HG03469 (cell line): ENCODE results near the gene OSBPL3.
"Not testable (repeated sequence)": the region's sequence is repeated elsewhere in the genome, so short reads cannot be mapped to it uniquely, and the experiment has no call there.

Experiments
- ATAC-seq: cut with Tn5 transposase; IDR thresholded peaks from one replicate; pipeline ENCODE4 v1.9.1; 2021; ENCODE audit warnings: mild to moderate bottlenecking, moderate library complexity, moderate number of reproducible peaks; ENCODE audit not compliant: unreplicated experiment

OSBPL3 gene

DNA sequence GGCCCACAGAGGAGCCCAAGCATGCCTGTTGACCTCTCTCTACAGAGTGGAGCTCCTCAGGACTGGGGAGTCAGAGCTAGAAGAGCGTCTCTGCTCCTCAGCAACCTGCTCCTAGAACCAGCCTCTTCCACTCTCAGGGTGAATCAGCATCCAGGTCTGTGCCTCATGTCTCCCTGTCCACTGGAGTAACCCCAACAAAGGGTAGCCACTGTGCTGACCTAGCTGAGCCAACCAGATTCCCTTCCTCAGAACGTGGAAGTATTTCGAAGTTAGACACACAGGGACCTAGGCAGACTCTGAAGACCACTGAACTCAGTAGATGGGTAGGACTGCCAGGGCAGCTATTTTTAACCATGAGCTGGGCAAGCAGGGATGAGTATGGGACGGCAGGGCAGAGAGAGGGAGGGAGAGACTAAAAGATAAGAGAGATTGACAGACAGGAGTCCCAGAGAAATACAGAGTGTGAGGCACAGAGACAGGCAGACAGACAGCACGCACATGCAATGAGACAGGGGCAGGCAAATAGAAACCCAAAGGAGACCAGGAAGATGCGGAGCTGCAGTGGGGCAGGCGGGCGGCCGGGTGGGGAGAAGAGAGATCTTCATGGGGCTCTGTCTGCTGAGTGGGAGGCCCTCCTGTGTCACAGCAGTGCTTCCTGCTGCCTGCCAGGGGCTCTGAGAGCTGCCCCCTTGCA is 56.7 kb downstream of the OSBPL3 start:
- ATAC-seq, result no peak

DNA sequence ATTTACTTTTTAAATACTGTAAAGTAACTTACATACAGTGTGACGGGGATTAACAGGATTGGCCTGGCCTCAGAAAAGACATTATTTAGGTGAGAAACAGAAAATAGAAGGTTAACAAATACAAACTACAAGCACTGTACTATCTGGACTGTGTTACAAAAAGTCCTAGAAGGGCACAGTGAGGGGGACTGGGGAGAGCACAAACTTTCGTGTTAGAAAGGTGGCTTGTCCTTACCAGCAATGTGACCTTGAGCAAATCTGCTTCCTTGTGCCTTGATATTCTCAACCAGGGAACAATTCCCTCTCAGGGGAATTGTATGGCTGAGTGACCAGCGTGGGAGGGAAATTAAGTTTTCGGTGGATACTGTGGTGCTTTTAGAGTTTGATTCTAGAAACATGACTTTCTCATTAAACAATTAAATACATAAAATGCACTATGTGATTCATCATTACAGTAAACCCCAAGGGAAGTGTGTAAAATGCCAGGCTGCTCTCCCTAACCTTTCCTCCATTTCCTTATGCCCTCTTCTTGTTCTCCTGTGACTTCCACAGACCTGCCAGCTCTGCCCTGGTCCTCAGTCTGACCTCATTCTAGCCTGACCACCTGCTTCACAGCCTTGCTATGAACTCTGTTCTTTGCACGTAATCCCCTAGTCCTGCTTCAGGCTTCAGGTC is 57.7 kb downstream of the OSBPL3 start:
- no peak for ATAC-seq

DNA sequence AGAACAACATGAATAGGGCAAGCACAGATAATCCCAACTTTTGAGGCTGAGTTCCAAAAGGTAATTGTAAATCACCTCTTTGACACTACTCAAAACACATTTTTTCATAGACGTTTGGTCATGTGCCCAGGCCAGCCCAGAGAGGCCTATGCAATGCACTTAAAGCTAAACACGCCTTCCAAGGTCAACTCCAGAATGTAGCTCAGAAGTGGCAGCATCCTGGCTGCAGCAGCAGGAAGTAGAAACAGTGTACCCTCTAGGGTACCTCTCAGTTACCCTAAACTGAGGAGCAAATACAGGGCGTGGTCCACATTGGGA is 58.7 kb downstream of the OSBPL3 start:
- no peak for ATAC-seq

DNA sequence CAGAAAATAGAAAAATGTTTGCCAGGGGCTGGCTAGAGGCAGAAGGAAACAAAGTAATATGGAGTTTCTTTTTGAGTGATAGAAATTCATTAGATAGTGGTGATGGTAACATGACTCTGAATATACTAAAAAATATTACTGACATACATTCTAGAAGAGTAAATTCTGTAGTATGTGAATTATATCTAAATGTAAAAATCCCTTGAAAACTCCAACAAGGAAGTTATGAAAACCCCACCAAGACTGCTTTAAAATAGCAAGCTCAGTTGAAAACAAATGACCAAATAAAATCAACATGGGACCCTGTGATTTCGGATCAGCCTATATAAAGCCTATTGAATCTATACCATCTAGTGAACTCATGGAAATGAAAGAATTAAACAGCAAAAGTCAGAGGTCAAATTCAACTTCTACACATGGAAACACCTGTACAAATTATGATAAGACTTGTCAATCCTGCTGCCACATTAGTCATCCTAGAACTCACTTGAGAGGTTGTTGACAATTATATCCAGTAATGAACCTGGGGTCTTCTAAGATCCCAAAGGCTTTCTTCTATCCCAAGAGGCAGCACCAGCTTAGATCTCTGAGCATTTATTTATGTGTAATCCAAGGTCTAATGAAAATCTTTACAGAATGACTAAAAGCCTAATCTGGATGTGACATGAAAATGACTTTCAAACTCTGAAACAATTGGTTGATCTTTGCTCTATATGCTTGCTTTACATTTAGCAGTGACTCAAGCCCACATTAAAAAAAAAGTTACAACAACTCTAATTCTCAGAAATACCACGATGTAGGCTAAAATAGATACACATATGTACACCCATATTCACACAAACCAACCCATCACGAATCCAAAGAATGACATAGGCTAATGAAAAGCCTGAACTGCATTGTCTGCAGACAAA is 59.3 kb downstream of the OSBPL3 start:
- ATAC-seq, result no peak

DNA sequence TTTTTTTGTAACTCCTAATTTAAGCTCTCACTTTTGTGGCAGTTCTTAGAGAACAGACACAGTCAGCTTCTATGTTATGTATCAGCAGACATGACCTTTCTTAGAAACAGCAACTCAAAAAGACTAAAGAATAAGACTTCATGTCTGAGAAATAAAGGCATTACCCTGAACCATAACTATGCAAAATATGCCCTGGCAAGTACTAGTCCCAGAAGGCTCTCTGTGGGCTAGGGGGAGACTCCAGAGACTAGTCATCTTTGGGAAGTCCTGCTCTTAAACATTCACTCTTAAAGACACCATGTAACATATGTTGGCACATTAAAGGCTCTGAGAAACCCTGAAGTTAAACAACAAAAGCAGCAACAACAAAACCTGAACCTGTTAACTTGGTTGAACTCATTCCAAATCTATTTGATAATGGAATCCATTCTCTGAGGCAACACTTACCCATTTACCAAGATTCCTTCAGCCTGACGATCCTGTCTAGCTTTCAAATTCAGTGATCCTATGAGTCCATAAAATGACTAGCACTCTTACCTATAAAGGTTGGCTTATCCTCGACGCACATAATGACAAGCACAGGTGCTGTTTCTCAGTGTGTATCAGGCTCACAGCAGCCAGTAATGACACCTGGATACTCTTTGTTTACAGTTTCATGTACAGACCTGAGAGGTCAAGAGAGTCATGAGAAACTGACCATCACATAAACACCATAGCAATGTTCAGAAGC is 62.3 kb downstream of the OSBPL3 start:
- no peak for ATAC-seq

DNA sequence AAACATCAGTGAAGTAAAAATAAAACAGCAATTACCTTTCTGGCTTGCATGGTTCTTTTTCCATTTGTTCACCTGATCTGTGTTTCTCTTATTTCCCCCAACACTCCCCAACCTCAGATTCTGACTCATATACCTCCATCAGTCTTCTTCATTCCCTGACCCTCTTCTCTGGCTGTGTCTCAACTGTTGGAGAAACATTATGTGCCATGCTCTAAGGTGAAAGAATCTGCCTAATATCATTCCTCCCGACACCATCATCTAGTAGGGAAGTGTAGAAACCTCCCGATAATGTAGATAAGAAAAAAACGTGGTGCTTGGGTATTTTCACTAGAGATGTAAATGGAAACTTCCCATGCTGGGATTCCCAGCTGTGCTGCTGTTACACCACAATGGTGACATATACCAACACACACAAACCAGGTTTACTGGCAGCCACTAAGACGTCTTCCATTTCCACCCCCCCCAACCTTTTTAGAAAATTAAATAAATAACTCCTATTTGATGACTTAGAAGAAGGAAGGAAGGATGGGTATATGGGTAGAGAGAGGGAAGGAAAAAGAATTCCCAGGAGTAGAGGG is 63.4 kb downstream of the OSBPL3 start:
- ATAC-seq, result no peak

DNA sequence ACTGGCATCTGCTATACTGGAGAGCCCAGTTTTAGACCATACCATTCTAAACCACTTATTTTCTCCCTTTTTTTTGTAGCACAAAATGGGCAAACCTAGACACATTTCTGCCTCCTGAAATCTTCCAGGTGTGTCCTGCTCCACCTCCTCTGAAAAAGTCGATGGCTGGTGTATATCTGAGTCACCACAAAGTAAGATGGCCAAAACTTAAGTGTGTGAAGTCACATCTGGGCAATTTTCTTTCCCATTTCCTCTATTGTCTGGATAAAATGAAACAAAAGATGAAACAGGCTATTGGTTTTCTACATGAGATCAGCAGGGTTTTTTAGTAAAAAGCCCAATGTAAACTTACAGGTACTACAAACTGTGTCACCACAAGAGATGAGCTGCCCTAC is 65.5 kb downstream of the OSBPL3 start:
- ATAC-seq, result no peak

DNA sequence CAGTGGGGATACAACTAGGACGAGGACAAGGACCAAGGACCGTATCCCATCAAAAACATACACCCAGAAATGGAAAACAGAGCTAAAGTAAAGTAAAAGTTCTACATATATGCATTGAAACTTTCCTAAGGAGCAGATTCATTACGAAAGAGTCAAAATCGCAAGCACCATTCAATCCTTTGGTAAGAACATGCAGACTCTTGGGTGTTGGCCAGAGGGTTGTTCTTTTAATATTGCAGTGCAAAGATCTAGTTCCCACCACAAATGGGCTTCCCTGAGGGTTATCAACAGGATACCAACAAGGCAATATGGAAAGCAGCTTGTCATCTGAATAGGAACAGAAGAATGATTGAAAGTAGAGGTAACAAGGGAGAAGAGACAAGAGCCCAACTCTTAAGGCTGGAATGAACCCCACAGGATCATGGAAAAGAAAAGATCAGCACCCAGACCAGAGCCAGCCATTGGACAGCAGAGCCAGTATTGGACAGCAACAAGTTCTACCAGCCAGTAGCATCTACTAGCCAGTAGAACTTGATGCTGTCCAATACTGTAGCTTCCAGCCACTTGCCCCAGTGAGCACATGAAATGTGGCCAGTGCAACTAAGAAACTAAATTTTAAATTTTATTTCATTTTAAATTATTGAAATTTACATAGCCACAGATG is 66.0 kb downstream of the OSBPL3 start:
- ATAC-seq, result no peak

DNA sequence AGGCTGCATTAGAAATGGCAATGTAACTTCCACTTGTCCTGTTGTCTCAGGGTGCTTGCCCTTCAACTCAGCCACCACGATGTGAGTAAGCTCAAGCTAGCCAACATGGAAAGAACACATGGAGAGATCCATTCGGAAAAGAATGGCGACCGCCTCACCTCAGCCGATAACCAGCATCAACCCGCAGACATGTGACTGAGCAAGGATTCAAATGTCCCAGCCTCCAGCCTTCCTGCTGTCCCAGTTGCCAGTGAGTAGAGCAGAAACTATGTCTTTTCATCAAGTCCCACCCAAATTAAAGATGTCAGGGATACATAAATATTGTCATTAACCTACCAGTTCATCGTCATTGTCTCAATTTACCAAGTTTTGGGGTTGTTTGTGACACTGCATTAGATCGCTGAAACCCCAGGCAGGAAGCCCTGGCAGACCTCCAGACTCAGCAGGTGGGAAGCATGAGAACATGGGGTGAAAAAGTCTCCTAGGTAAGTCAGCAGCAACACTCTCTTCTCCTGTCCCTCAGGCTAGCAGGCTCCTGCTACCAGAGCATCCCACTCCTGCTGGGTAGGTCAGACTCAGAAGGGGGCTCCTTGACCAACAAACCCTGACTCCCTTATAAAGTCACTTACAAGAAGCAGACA is 67.0 kb downstream of the OSBPL3 start:
- ATAC-seq, result no peak

DNA sequence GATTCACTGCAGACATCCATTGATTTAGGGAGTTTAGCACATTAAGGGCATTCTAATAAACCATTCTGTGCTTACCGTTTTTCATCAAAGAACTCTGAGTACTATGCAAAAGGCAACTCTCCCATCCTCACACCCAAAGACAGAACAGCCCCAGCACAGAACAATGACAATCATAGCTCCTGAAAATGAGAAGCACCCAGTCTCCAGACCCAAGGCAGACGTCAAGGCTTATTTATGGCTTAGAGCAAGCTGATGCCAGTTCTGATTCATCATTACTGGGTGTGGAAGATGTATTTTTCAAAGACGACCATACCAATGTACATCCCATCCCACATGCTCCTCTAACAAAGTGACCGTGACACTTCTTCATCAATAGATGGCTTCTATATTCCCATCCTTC is 67.6 kb downstream of the OSBPL3 start:
- no peak for ATAC-seq

DNA sequence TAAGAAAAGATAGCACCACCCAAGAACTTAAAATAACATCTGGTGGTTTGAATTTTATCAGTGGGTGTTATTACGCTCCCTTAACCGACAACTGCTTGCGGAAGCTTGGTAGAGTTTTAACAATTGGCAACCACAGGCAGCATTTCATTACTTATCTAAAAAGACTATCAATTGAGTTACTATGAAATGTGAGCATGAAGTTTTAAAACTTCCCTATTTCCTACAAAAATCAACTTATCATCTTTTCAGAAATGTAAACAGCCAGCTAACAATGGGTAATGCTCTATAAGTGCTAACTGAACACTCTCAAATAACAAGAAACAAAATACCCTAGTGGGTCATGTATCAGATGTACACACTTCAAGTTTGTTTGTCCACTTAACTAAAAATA is 68.8 kb downstream of the OSBPL3 start:
- ATAC-seq, result no peak

DNA sequence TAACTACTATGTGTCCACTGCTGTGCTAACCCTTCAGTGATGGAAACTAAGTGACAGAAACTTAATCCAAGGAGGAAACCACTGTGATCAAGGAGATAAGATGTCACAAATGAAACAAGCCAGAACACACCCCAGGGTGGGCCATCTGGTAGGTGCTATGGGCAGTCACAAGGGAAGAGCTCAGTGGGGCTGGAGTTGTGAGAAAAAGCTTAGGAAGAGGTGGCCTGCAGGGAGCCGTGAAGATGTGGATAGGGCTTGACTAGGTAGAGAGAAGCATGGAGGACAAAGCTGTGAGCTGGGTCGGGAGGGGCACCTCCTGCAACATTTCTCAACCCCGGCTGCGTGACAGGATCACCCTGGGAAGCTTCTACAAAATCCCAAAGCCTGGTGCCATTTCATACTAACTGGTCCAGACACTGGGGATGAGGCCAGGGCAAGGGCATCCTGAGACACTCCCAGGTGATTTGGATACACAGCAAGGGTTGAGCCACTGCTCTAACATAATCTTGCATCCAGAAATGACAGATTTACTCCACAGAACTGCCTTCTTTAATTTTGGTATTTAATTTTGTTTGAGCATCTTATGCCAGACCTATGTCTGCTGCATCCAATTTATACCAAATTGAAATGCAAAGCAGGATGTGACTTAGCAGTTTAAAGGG is 69.3 kb downstream of the OSBPL3 start:
- ATAC-seq, result no peak

DNA sequence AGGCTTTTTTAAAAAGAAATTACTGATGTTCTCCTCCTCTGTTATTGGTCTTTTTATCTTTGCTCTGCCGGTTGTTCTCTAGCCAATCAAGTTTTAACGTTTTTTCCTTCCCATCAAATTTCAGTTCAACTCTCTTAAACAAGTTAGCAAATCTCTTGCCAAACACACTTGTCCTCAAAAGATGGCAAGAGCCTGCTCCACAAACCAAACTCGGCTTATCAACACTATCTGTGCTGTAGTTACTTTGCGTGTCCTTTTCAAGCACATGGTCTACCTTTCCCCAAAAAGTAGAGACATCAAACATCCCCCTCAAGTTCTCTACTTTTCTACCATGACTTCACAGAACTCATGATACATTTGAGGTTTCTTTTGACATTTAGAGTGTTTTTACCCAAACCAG is 71.3 kb downstream of the OSBPL3 start:
- no peak for ATAC-seq

DNA sequence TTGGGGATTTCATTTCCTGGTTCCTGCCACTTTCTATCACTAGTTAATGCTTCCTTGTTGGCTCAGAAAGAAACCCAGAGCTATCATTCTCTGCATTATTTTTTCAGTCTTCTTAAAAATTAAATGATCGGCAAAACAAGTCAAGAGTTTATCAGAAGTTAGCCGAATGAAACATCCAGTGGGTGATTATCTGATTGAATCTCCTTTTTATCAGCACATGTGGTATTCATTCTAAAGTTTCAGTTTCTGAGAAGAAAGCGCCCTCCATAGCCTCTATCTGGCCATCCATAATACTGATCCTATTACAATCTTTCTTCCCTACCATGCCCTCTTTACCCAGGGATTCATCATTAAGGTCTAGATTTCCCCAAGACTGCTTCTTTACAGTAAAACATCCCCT is 71.8 kb downstream of the OSBPL3 start:
- ATAC-seq, result no peak

DNA sequence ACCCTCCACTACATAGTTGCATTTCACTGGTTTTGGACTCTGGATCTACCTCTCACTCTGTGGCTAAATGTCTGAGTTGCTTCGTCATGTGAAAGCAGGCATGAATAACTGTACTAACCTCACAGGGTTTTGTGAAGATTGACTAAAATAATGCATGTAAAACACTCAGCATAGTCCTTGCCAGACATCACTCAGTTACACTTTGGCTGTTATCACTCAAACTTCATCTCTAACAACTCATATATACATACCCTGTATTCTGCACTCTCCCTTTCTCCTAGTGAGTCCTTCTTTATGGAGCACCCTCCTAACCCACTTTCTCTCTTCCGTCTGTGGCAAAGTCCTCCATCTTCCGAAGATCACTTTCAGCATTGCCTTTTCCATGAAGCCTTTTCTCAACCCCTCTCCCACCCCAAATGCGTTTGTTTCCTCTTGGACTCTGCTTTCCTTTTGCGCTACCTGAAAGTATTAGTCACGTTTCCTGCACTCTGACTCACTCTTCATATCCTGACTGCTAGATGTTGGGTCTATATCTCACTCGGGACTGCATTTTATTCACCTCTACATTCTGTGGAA is 72.6 kb downstream of the OSBPL3 start:
- no peak for ATAC-seq

DNA sequence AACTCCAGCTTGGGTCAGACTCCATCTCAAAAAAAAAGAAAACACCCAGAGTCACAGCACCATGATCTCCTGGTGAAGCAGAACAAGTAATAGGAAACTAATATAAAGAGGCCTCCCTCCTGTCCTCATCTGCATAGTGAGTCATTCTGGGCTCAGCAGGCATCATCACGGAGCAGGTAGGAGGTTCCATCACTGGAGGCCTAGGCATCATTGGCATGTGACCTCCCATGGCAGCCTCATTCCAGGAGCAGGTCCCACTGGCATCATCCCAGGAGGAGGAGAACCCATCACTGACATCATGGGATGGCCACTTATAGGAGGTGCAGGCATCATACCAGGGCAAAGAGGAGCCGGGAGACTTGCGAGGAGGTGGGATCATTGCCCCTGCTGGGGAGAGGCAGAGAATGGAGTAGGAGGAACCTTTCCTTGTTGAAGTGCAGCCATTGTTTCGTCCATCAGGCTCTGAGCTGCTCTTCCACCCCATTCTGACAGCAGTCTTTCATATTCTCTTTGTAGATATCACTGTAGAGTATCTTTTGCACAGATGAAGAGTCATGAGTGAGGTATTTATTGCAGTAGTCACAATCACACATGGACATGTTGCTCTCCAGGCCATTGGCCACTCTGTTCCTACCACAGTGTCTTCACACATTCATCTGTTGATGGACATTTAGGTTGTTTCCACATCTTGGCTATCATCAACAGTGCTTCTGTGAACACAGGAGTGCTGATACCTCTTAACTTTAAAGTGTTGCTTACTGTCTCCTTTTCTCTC is 73.8 kb downstream of the OSBPL3 start:
- ATAC-seq, result no peak

DNA sequence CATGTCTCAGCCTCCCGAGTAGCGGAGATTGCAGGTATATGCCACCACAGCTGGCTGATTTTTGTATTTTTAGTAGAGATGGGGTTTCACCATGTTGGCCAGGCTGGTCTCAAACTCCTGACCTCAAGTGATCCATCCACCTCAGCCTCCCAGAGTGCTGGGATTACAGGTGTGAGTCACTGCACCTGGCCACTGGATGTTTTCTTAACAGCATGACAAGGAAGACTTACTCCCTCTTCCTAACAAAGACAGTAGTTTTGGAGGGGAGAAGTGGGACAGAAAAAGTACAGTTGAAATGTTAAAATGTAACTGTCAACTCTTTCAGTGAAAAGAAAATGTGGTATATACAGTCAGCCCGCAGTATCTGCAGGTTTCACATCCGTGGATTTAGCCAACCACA is 76.0 kb downstream of the OSBPL3 start:
- ATAC-seq, result not testable (repeated sequence)

DNA sequence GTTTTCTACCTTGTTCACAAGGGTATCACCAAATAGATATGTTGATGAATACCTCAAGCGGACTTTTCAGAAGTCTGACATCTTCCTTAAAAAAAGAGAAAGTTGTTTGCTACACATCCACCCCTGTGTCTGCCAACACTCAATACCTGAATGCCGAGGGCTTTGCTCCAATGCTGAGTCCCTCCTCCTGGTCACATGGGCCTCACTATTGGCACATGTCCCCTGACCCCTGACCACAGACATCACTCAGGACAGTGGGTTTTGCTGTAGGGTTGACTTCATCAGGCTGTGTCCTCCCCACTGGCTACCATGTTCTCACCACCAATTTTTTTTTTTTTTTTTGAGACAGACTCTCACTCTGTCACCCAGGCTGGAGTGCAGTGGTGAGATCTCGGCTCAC is 76.4 kb downstream of the OSBPL3 start:
- no peak for ATAC-seq
